ENCODE measurements around the gene NOBOX.
"Not testable (repeated sequence)": the region's sequence is repeated elsewhere in the genome, so short reads cannot be mapped to it uniquely, and the experiment has no call there.

DNA sequence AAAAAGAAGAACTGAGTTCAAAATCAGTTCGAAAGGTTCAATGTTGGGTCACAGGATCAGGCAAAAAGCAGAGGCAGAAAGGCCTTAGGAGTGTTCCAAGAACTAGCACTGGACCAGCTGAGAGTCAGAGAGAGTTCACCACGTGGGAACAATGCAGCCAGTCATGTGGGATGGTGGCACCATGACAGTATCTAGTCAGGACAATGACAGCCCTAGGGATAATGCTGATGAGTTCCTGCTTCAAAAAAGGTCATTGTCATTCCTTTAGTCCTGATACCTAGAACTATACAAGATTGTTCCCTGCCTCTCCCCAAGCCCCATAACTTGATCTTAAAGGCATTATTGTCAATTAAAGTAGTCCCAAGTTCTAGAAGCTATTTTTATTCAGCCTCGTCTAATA, 51.8 kb downstream of the NOBOX start:
- not testable (repeated sequence) for TF ChIP-seq TAF1 (IDR thresholded peaks at IDR 0.05; ENCODE audit: borderline replicate concordance, low read depth, low read length); POLR2A (IDR thresholded peaks at IDR 0.05; ENCODE audit: low read depth, low read length); POLR2AphosphoS5 (IDR thresholded peaks at IDR 0.05; ENCODE audit: low read depth, low read length)
